ENCODE measurements around the gene SUPT7L. TPM values are rescaled to one million over a fixed set of nuclear protein-coding genes. Genes with fewer than 3 reads are reported as not detected.
"Not testable (repeated sequence)": the region's sequence is repeated elsewhere in the genome, so short reads cannot be mapped to it uniquely, and the experiment has no call there.

Gene SUPT7L
- total and polyA plus RNA-seq, 4 donors, result 9.4 to 45.5 (median 28.6) TPM

DNA sequence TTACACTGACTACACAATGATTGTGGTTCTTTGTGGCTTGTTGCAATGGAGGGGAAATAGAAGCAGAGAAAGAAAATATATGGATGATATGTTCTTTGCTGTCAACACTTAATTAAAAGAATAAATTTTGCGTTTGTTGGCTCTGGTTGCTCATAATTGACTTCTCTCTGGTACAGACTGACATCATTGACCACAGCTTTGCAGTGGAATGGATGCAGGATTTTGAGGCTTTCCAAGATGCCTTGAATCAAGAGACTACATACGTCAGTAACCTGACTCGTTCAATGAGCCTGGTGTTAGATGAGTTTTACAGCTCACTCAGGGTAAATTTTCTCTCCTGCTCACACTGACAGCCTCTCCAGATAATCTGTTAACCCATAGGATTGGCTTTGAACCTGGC, 24.7 kb downstream of the SUPT7L start:
- no peak for ATAC-seq (ENCODE audit: low FRiP score)
- Histone ChIP-seq H3K4me1 (ENCODE audit: control insufficient read depth in 1 of 2, insufficient read depth in 2 of 2, low read length in 2 of 2) (no peaks in the 10 kb centered on the region), H3K9me3 (ENCODE audit: control insufficient read depth, low read length) (no peaks in the 10 kb centered on the region), H3K36me3 (ENCODE audit: control insufficient read depth in 1 of 2, insufficient read depth in 2 of 2, low read length in 1 of 2) (peaks cover 6 to 8% of the 10 kb centered on the region in 2 donors), H3K4me3 (ENCODE audit: low read length in 2 of 2) (no peak overlapping the region), H3K27me3 (ENCODE audit: control insufficient read depth in 1 of 2, insufficient read depth in 2 of 2, low read length in 1 of 2) (no peaks in the 10 kb centered on the region), H3K27ac (ENCODE audit: low read depth in 1 of 2, low read length in 2 of 2) (no peak overlapping the region)
- DNase-seq, result no peak
- WGBS, 2 donors, result 59 to 60% methylated on average over 3 of the region's 3 CpGs
- intact Hi-C loops (cut with DNase I), result no loop called here

DNA sequence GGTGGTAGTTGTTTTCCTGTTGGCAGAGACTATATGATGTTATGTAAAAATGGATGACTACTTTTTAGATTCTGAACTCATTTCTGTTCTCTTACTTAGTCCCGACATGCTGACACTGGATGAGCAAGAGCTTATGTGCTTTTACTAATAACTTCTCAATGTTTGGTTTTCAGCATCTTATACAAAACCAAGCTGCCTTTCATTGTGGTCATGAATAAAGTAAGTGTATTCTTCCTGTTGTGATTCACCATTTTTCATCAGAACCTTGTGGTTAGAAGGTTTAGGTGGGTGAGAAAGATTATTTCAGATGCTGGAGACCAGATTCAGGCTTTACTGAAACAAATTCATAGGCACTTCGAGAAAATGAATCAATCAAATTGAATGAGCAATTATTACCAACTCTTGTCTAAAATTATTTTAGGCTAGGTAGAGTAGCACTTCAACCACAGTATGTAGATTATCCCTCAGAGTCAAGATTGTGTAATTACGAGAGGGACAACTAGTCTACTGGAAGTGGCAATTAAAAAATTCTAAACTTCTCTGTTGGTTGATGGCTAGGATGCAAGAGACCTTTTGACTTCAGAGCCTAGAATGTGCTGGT, 25.3 kb downstream of the SUPT7L start:
- no peak for ATAC-seq (ENCODE audit: low FRiP score)
- no peak for DNase-seq
- Histone ChIP-seq H3K4me3 (ENCODE audit: low read length in 2 of 2) (no peak overlapping the region), H3K27ac (ENCODE audit: low read depth in 1 of 2, low read length in 2 of 2) (no peak overlapping the region), H3K27me3 (ENCODE audit: control insufficient read depth in 1 of 2, insufficient read depth in 2 of 2, low read length in 1 of 2) (no peaks in the 10 kb centered on the region), H3K36me3 (ENCODE audit: control insufficient read depth in 1 of 2, insufficient read depth in 2 of 2, low read length in 1 of 2) (peaks cover 6 to 8% of the 10 kb centered on the region in 2 donors), H3K9me3 (ENCODE audit: control insufficient read depth, low read length) (no peaks in the 10 kb centered on the region), H3K4me1 (ENCODE audit: control insufficient read depth in 1 of 2, insufficient read depth in 2 of 2, low read length in 2 of 2) (no peaks in the 10 kb centered on the region)
- intact Hi-C loops (cut with DNase I), result no loop called here
- 89 to 90% methylated on average over 3 of the region's 3 CpGs for WGBS, 2 donors

DNA sequence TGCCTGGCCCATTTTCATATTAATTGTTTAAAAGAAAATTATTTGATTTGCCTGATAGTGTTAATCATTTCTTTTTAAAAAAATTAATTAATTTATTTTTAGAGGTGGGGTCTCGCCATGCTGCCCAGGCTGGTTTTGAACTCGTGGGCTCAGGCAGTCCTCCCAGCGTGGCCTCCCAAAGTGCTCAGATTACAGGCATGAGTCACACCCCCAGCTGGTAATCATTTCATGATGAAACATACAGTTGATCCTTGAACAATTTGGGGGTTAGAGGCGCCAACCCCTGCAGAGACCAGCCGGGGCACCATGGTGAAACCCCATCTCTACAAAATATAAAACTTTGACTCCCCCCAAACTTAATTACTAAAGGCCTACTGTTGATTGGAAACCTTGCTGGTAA, 26.6 kb downstream of the SUPT7L start:
- peaks cover 6 to 8% of the 10 kb centered on the region in 2 donors for H3K36me3 ChIP-seq (ENCODE audit: control insufficient read depth in 1 of 2, insufficient read depth in 2 of 2, low read length in 1 of 2)

DNA sequence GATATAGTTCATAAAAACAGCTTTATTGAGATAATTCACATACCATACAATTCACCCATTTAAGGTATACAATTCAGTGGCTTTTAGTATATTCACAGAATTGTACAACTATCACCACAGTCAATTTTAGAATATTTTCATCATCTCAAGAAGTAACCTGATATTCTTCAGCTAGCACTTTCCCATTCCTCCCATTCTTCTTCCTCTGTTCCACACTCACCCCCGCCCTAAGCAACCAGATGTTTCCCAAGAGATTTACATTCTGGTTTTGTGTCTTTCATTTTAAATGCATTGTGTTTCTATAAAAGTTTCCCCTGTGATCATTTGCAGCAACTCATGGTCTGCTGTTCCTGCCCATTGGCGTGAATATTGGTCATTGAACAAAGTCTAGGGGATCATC, 29.1 kb downstream of the SUPT7L start:
- Histone ChIP-seq H3K36me3 (ENCODE audit: control insufficient read depth in 1 of 2, insufficient read depth in 2 of 2, low read length in 1 of 2) (peaks cover 2 to 8% of the 10 kb centered on the region in 2 donors), H3K9me3 (ENCODE audit: control insufficient read depth, low read length) (no peaks in the 10 kb centered on the region), H3K27me3 (ENCODE audit: control insufficient read depth in 1 of 2, insufficient read depth in 2 of 2, low read length in 1 of 2) (no peaks in the 10 kb centered on the region)

More for the DNA sequence above, 26.6 kb downstream of the SUPT7L start:
- Histone ChIP-seq H3K4me1 (ENCODE audit: control insufficient read depth in 1 of 2, insufficient read depth in 2 of 2, low read length in 2 of 2) (no peaks in the 10 kb centered on the region), H3K27me3 (ENCODE audit: control insufficient read depth in 1 of 2, insufficient read depth in 2 of 2, low read length in 1 of 2) (no peaks in the 10 kb centered on the region), H3K4me3 (ENCODE audit: low read length in 2 of 2) (no peak overlapping the region), H3K27ac (ENCODE audit: low read depth in 1 of 2, low read length in 2 of 2) (no peak overlapping the region), H3K9me3 (ENCODE audit: control insufficient read depth, low read length) (no peaks in the 10 kb centered on the region)
- 89 to 92% methylated on average over 5 of the region's 5 CpGs for WGBS, 2 donors
- intact Hi-C loops (cut with DNase I), result no loop called here
- DNase-seq (no peak), ATAC-seq (ENCODE audit: low FRiP score) (no peak)

DNA sequence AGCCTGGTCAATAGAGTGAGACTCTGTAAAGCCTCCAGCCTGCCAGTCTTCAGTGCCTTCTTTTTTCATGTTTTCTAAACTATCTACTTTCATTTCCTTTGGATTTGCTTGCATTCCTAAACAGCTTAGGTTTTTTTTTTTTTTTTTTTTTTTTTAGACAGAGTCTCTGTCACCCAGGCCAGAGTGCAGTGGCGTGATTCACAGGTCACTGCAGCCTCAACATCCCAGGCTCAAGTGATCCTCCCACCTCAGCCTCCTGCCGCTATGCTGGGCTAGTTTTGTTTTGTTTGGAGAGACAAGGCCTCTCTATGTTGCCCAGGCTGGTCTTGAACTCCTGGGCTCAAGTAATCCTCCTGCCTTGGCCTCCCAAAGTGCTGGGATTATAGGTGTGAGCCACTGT, 33.2 kb downstream of the SUPT7L start:
- H3K27me3 ChIP-seq (ENCODE audit: control insufficient read depth in 1 of 2, insufficient read depth in 2 of 2, low read length in 1 of 2); H3K4me1 ChIP-seq (ENCODE audit: control insufficient read depth in 1 of 2, insufficient read depth in 2 of 2, low read length in 2 of 2); intact Hi-C loops (cut with DNase I); H3K36me3 ChIP-seq (ENCODE audit: control insufficient read depth in 1 of 2, insufficient read depth in 2 of 2, low read length in 1 of 2); H3K9me3 ChIP-seq (ENCODE audit: control insufficient read depth, low read length); DNase-seq; H3K4me3 ChIP-seq (ENCODE audit: low read length in 2 of 2); ATAC-seq (ENCODE audit: low FRiP score); H3K27ac ChIP-seq (ENCODE audit: low read depth in 1 of 2, low read length in 2 of 2): not testable (repeated sequence)
- 90 to 95% methylated on average over 2 of the region's 2 CpGs for WGBS, 2 donors

More for the DNA sequence above, 29.1 kb downstream of the SUPT7L start:
- no peak overlapping the region for H3K27ac ChIP-seq (ENCODE audit: low read depth in 1 of 2, low read length in 2 of 2)
- no peak overlapping the region for H3K4me3 ChIP-seq (ENCODE audit: low read length in 2 of 2)
- DNase-seq (no peak), ATAC-seq (ENCODE audit: low FRiP score) (no peak)
- intact Hi-C loops (cut with DNase I), result no loop called here
- 96% methylated on average over 2 of the region's 2 CpGs for WGBS, 2 donors
- H3K4me1 ChIP-seq (ENCODE audit: control insufficient read depth in 1 of 2, insufficient read depth in 2 of 2, low read length in 2 of 2), result no peaks in the 10 kb centered on the region

DNA sequence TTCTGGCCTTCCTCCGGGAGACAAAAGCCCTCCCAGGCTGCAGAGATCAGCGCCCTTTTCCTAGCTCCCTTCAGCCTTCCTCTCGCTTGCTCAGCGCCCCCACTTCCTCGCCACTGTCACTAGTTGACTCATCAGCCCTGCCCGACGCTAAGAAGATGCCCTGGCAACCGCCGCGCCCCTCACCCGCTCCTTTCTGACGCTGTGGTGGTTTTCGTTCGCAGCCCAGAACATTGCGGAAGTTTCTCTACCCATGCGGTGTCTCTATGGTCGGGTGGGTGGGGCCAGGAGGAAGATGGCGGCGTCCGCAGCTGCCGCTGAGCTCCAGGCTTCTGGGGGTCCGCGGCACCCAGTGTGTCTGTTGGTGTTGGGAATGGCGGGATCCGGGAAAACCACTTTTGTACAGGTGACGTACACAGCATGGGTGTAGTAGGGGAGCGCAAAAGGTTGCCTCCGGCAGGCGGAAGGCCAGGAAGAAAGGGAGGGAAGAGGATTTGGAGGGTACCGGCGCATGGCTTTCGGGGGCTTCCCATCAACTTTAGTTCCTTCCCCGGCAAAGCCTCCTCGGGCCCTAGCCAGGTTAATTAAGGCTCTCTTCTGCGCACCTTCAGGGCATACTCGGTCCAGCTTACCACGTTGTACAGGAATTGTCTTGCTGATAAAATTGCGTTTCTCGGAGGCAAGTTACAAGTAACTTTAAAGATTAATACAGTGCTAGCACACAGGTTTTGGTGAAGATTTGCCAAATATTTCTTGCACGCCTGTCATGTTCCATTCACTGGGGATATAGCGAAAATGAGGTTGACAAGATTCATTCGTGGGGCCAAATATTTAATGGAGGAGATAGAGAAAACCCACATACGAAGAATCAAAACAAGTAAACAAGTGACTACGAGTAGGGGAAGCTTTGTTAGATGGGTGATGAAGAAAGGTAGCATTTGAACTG, 34.4 kb downstream of the SUPT7L start, which contains the start of the genes CCDC121 and GPN1:
Gene CCDC121 (minus strand): TSS at position 246 of the 943 bp plus-strand sequence. CDS start 1,213 bp downstream, outside the sequence.
Gene GPN1 (plus strand): TSS at position 284 of the 943 bp plus-strand sequence. CDS start 9 bp downstream, at position 293.
- Histone ChIP-seq H3K36me3 (ENCODE audit: control insufficient read depth in 1 of 2, insufficient read depth in 2 of 2, low read length in 1 of 2) (no peaks in the 10 kb centered on the region), H3K4me1 (ENCODE audit: control insufficient read depth in 1 of 2, insufficient read depth in 2 of 2, low read length in 2 of 2) (no peaks in the 10 kb centered on the region), H3K27ac (ENCODE audit: low read depth in 1 of 2, low read length in 2 of 2) (peak within 1 kb of the TSS in 1 of 2 donors; percentile 38), H3K9me3 (ENCODE audit: control insufficient read depth, low read length) (no peaks in the 10 kb centered on the region), H3K27me3 (ENCODE audit: control insufficient read depth in 1 of 2, insufficient read depth in 2 of 2, low read length in 1 of 2) (no peaks in the 10 kb centered on the region), H3K4me3 (ENCODE audit: low read length in 2 of 2) (peak within 1 kb of the TSS; percentile 58 to 64)
- peak; percentile 96 for DNase-seq
- peak; percentile 97 for ATAC-seq (ENCODE audit: low FRiP score)
- intact Hi-C loops (cut with DNase I), result loop anchor here in 1 of 2 donors (10.0 kb wide), 1 partner anchor 134 kb away; the partner anchor contains the start of genes FNDC4 and GCKR
- WGBS, 2 donors, result 1% methylated on average over 42 to 44 of the region's 44 CpGs

DNA sequence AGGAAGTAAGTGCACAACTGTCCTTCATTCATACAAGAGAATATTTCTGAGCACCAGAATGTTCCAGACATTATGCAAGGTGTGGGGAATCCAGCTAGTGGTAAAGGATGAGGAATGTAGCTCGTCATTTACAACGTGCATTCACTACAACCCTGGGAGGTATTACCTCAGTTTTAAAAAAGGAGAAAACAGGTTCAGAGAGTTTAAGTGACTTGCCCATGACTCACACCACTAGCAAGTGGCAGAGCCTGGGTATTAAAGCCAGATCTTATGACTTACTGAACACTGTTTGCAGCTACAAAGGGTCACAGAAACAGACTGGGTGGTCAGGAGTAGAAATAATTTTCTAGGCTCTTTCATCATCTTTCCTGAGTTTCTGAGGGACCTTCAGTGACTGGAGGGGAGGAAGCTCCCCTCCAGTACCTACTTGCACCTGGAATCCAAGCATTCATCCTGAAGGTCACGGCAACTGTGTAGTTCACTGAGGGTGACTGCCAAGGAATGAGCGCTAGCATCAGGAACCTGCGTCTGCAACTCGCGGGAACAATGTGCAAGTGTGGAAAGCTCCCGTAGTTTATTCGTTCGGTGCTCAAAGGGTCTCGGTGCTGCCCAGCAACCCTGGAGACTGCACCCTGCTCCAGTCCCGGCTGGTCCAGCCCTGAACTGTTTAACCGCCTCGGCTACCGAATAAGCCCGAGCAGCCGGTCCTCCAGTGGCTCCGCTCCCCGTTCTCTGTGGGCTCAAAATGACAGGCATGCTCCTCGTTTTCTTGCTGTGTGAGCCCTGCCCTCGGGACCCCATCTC, 35.2 kb downstream of the SUPT7L start:
- DNase-seq (peak in 1 of 2 donors; percentile 57), ATAC-seq (ENCODE audit: low FRiP score) (peak; percentile 79)
- H3K9me3 ChIP-seq (ENCODE audit: control insufficient read depth, low read length), result no peaks in the 10 kb centered on the region
- H3K27me3 ChIP-seq (ENCODE audit: control insufficient read depth in 1 of 2, insufficient read depth in 2 of 2, low read length in 1 of 2), result no peaks in the 10 kb centered on the region
- no peaks in the 10 kb centered on the region for H3K4me1 ChIP-seq (ENCODE audit: control insufficient read depth in 1 of 2, insufficient read depth in 2 of 2, low read length in 2 of 2)
- intact Hi-C loops (cut with DNase I), result loop anchor here in 1 of 2 donors (10.0 kb wide), 1 partner anchor 133 kb away; the partner anchor contains the start of genes FNDC4 and GCKR
- H3K4me3 ChIP-seq (ENCODE audit: low read length in 2 of 2), result peak overlapping the region; percentile 58 to 64
- H3K36me3 ChIP-seq (ENCODE audit: control insufficient read depth in 1 of 2, insufficient read depth in 2 of 2, low read length in 1 of 2), result peaks cover 0 to 3% of the 10 kb centered on the region in 2 donors
- 2% methylated on average over 16 to 21 of the region's 21 CpGs for WGBS, 2 donors
- no peak overlapping the region for H3K27ac ChIP-seq (ENCODE audit: low read depth in 1 of 2, low read length in 2 of 2)

DNA sequence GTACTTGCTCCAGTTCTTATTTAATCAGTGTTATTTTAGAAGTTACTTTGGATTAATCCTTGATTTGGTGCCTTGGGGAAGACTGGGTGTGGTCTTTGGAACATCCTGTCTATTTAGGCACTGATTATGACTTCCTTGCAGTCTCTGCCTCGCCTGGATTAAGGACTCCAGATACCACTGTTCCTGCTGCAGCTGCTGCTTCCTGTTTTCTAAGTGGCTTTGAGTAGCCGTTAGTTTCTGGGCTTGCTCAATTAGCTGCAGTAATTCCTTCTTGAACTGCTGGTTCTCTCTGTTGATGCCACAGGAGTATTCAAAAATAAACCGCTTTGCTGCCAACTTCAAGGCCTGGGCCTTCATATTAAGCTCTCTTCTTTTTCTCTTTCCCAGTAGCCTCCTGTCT, 36.5 kb downstream of the SUPT7L start:
- not testable (repeated sequence) for H3K9me3 ChIP-seq (ENCODE audit: control insufficient read depth, low read length); H3K27me3 ChIP-seq (ENCODE audit: control insufficient read depth in 1 of 2, insufficient read depth in 2 of 2, low read length in 1 of 2); DNase-seq; H3K27ac ChIP-seq (ENCODE audit: low read depth in 1 of 2, low read length in 2 of 2); H3K36me3 ChIP-seq (ENCODE audit: control insufficient read depth in 1 of 2, insufficient read depth in 2 of 2, low read length in 1 of 2); H3K4me1 ChIP-seq (ENCODE audit: control insufficient read depth in 1 of 2, insufficient read depth in 2 of 2, low read length in 2 of 2); ATAC-seq (ENCODE audit: low FRiP score); H3K4me3 ChIP-seq (ENCODE audit: low read length in 2 of 2)
- WGBS, 2 donors, result 80 to 87% methylated on average over 3 of the region's 3 CpGs
- intact Hi-C loops (cut with DNase I), result loop anchor here in 1 of 2 donors (10.0 kb wide), 1 partner anchor 132 kb away; the partner anchor contains the start of genes FNDC4 and GCKR

Data from aorta (tissue), 5 donors.